Astrocyte (in vitro differentiated cells and primary cell): ENCODE data around the gene FRY. TPM values are rescaled to one million over a fixed set of nuclear protein-coding genes. Genes with fewer than 3 reads are reported as not detected.

Experiments
- DNase-seq: peaks from one replicate; pipeline ENCODE4 v3.0.0-alpha.2; 2010; ENCODE audit warnings: low read depth
- FAIRE-seq: peaks from 2 replicates; lab custom pipeline; 2011; peaks lifted over from hg19 to GRCh38; lab: Jason Lieb, UNC
- H2AFZ ChIP-seq: 2 replicates; pipeline ENCODE4 v1.6.0; 2012; ENCODE audit warnings: low read depth, low read length, inconsistent platforms
- H3K27ac ChIP-seq: 2 replicates; pipeline ENCODE4 v1.5.1; 2011; ENCODE audit warnings: low read depth, low read length, inconsistent platforms
- H3K27me3 ChIP-seq: 2 replicates; pipeline ENCODE4 v1.6.0; 2011; ENCODE audit warnings: low read length, inconsistent platforms; ENCODE audit not compliant: insufficient read depth
- H3K36me3 ChIP-seq: 2 replicates; pipeline ENCODE4 v1.5.1; 2011; ENCODE audit warnings: low read length, inconsistent platforms; ENCODE audit not compliant: insufficient read depth
- H3K4me1 ChIP-seq: 2 replicates; pipeline ENCODE4 v1.5.1; 2011; ENCODE audit warnings: low read length, inconsistent platforms; ENCODE audit not compliant: insufficient read depth
- H3K4me2 ChIP-seq: 2 replicates; pipeline ENCODE4 v1.6.0; 2012; ENCODE audit warnings: low read length, inconsistent platforms
- H3K4me3 ChIP-seq: 2 replicates; pipeline ENCODE4 v1.5.1; 2011; ENCODE audit warnings: low read depth, mild to moderate bottlenecking, low read length, inconsistent platforms; ENCODE audit not compliant: insufficient read depth
- H3K79me2 ChIP-seq: 2 replicates; pipeline ENCODE4 v1.6.0; 2012; ENCODE audit warnings: mild to moderate bottlenecking, low read length, inconsistent platforms; ENCODE audit not compliant: insufficient read depth
- H3K9ac ChIP-seq: 2 replicates; pipeline ENCODE4 v1.6.0; 2012; ENCODE audit warnings: mild to moderate bottlenecking, low read length, inconsistent platforms
- H3K9me3 ChIP-seq: 2 replicates; pipeline ENCODE4 v1.5.1; 2012; ENCODE audit warnings: low read depth, mild to moderate bottlenecking, low read length, inconsistent platforms; ENCODE audit not compliant: insufficient read depth
- H4K20me1 ChIP-seq: 2 replicates; pipeline ENCODE4 v1.6.0; 2012; ENCODE audit warnings: low read length, inconsistent platforms; ENCODE audit not compliant: insufficient read depth
- H3K27ac Mint-ChIP-seq: one replicate; pipeline ENCODE4 v1.8.0; 2021; ENCODE audit warnings: mild to moderate bottlenecking, mixed read lengths; ENCODE audit not compliant: unreplicated experiment
- H3K27me3 Mint-ChIP-seq: one replicate; pipeline ENCODE4 v1.8.0; 2021; ENCODE audit warnings: low read depth, mixed read lengths; ENCODE audit not compliant: unreplicated experiment
- H3K36me3 Mint-ChIP-seq: one replicate; pipeline ENCODE4 v1.8.0; 2021; ENCODE audit warnings: low read depth, mixed read lengths; ENCODE audit not compliant: unreplicated experiment
- H3K4me1 Mint-ChIP-seq: one replicate; pipeline ENCODE4 v1.8.0; 2021; ENCODE audit warnings: low read depth, mixed read lengths; ENCODE audit not compliant: unreplicated experiment
- H3K4me3 Mint-ChIP-seq: one replicate; pipeline ENCODE4 v1.8.0; 2021; ENCODE audit warnings: mild to moderate bottlenecking, moderate library complexity, mixed read lengths; ENCODE audit not compliant: unreplicated experiment
- H3K9me3 Mint-ChIP-seq: one replicate; pipeline ENCODE4 v1.8.0; 2021; ENCODE audit warnings: mild to moderate bottlenecking, mixed read lengths; ENCODE audit not compliant: unreplicated experiment
- EZH2 ChIP-seq: IDR thresholded peaks from 2 replicates; pipeline ENCODE4 v1.6.1; 2012; ENCODE audit warnings: mild to moderate bottlenecking, low read length, inconsistent platforms; ENCODE audit not compliant: insufficient read depth
- total RNA-seq: library from RNA; stranded (reverse); gene quantifications from 2 replicates; pipeline ENCODE4 v1.2.1, GENCODE V29; 2021
- TF ChIP-seq, protein P1 (sequence below): IDR thresholded peaks from 2 replicates; pipeline ENCODE4 v1.5.1; 2011; ENCODE audit warnings: low read depth, mild to moderate bottlenecking, inconsistent platforms, low read length, moderate library complexity; ENCODE audit not compliant: insufficient read depth

The FRY gene
- total RNA-seq, 1 donor from 2014 or later, result 4.6 TPM

DNA sequence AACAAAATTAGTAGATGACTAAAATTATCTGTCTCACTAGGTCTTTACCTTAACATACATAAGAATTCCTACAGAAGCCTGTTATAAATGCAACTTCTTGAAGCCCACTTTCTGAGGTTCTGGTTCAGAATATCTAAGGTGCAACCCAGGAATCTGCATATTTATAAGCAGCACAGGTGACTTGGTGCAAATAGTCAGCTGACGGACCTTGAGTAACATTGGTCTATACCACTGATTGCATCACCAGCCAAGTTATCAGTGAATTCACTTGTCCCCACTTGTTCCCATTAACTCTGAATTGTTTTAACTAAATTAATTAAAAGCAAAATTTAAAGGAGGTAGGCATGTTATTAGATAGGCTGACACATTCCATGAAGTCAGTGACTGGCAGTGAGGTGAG lies 109.9 kb downstream of the FRY start:
- Histone ChIP-seq H3K27me3 (no peaks in the 10 kb centered on the region), H3K4me1 (no peaks in the 10 kb centered on the region), H3K27ac (no peak overlapping the region), H3K4me2 (no peak overlapping the region), H4K20me1 (no peaks in the 10 kb centered on the region), H3K9ac (no peak overlapping the region), H3K36me3 (no peaks in the 10 kb centered on the region), H2AFZ (no peak overlapping the region), H3K4me3 (no peak overlapping the region), H3K9me3 (no peaks in the 10 kb centered on the region), H3K79me2 (no peaks in the 10 kb centered on the region)
- no peak for TF ChIP-seq EZH2
- H3K4me3 Mint-ChIP-seq, result no peak overlapping the region
- no peaks in the 10 kb centered on the region for H3K27me3 Mint-ChIP-seq
- H3K9me3 Mint-ChIP-seq, result no peaks in the 10 kb centered on the region
- H3K4me1 Mint-ChIP-seq, result peaks cover 9% of the 10 kb centered on the region
- no peak for DNase-seq
- peaks cover 2% of the 10 kb centered on the region for H3K36me3 Mint-ChIP-seq
- no peak overlapping the region for H3K27ac Mint-ChIP-seq
- FAIRE-seq, result no peak

DNA sequence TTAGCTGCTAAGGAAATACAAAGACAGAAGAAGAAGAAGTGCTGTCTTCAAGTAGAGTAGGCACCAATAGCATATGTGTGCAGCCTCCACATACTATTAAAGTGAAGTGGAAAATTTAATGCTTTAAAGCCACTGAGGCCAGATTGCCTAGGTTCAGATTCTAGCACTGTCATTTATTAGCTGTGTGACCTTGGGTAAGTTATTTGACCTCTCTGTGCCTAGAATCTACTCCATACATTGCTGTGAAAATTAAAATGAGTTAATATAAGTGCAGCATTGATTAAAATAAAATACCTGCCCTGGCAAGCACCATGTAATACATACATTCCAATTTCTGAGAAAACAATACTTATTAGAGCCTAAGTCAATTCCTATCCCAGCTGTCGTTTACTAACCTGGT lies 110.5 kb downstream of the FRY start:
- TF ChIP-seq, protein P1, sequence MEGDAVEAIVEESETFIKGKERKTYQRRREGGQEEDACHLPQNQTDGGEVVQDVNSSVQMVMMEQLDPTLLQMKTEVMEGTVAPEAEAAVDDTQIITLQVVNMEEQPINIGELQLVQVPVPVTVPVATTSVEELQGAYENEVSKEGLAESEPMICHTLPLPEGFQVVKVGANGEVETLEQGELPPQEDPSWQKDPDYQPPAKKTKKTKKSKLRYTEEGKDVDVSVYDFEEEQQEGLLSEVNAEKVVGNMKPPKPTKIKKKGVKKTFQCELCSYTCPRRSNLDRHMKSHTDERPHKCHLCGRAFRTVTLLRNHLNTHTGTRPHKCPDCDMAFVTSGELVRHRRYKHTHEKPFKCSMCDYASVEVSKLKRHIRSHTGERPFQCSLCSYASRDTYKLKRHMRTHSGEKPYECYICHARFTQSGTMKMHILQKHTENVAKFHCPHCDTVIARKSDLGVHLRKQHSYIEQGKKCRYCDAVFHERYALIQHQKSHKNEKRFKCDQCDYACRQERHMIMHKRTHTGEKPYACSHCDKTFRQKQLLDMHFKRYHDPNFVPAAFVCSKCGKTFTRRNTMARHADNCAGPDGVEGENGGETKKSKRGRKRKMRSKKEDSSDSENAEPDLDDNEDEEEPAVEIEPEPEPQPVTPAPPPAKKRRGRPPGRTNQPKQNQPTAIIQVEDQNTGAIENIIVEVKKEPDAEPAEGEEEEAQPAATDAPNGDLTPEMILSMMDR, result no peak
- no peak for TF ChIP-seq EZH2
- no peaks in the 10 kb centered on the region for H3K79me2 ChIP-seq
- DNase-seq, result no peak
- Mint-ChIP-seq H3K27ac (no peak overlapping the region), H3K36me3 (peaks cover 2% of the 10 kb centered on the region), H3K27me3 (no peaks in the 10 kb centered on the region), H3K4me1 (peaks cover 8% of the 10 kb centered on the region), H3K4me3 (no peak overlapping the region), H3K9me3 (no peaks in the 10 kb centered on the region)
- H3K4me2 ChIP-seq, result no peak overlapping the region
- H4K20me1 ChIP-seq, result no peaks in the 10 kb centered on the region
- no peak overlapping the region for H3K4me3 ChIP-seq
- H3K27ac ChIP-seq, result no peak overlapping the region
- no peaks in the 10 kb centered on the region for H3K4me1 ChIP-seq
- no peak overlapping the region for H2AFZ ChIP-seq
- FAIRE-seq, result no peak
- no peaks in the 10 kb centered on the region for H3K36me3 ChIP-seq
- no peak overlapping the region for H3K9ac ChIP-seq
- no peaks in the 10 kb centered on the region for H3K9me3 ChIP-seq
- no peaks in the 10 kb centered on the region for H3K27me3 ChIP-seq

DNA sequence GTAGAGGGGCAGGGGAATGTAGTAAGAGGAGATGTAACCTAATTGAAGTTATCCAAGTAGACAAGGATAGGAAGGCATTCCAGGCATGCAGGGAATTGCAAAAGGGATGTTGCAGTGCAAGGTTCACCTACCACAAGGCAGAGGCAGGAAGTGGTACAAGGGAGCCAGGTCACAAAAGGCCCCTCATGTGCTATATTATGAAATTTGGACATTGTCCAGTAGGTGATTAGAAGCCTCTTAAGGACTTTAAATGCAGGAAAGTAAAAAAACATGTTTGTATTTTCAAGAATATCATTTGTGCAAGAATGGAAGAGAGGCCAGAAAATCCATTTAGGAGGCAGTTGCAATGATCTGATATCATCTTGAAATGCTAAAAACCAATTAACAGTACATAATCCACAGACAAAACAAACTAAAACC lies 111.4 kb downstream of the FRY start:
- Histone ChIP-seq H3K9ac (no peak overlapping the region), H3K4me1 (no peaks in the 10 kb centered on the region), H3K79me2 (no peaks in the 10 kb centered on the region), H4K20me1 (no peaks in the 10 kb centered on the region), H3K9me3 (no peaks in the 10 kb centered on the region), H3K4me2 (peak overlapping the region; percentile 26), H3K36me3 (no peaks in the 10 kb centered on the region), H3K27ac (no peak overlapping the region), H3K27me3 (no peaks in the 10 kb centered on the region), H2AFZ (no peak overlapping the region), H3K4me3 (no peak overlapping the region)
- FAIRE-seq (peak; percentile 45), DNase-seq (peak; percentile 74)
- Mint-ChIP-seq H3K36me3 (peaks cover 2% of the 10 kb centered on the region), H3K4me1 (peaks cover 8% of the 10 kb centered on the region), H3K9me3 (no peaks in the 10 kb centered on the region), H3K4me3 (no peak overlapping the region), H3K27ac (no peak overlapping the region), H3K27me3 (no peaks in the 10 kb centered on the region)
- no peak for TF ChIP-seq EZH2
- TF ChIP-seq, protein P1, result no peak
